GM19455 (cell line): ENCODE measurements around the gene RBM47.

Source experiments
- ATAC-seq: cut with Tn5 transposase; IDR thresholded peaks from one replicate; pipeline ENCODE4 v1.9.1; 2021; ENCODE audit not compliant: unreplicated experiment

The RBM47 gene

DNA sequence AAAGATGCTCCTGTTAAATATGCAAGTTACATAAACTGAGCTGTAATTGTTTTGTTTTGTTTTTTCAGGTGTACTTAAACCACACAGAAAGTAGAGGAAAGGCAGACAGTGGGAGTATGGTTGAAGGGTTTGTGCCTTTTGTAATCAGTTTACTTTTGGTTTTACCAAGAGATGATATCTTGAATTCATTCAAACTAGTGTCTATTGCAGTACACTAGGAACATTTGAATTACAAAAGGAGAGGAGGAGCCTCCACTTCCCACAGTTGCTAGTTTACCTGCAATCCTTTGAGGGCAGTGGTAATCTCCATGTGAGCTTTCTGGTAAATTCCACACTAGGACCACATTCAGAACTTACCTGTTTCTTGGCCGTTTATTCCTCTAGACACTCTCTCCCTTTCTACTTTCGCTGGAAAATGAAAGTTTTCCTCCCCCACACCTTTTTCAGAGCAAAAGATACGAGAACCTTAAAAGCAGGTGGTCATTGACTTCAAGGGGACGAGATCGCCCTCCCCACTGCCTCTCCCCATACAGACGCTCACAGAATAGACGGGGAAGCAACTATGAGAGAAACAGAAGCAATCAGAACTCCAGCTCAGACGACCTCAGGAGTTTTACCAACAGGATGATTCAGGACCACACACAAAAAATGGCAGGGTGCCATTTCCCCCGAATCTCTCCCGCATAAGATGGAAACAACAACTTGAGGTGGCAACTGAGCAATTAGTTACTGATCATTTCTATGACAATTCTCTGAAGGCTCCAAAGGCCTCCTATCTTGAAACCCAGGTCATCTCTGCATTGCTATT, 3.3 kb downstream of the RBM47 start:
- ATAC-seq, result no peak

DNA sequence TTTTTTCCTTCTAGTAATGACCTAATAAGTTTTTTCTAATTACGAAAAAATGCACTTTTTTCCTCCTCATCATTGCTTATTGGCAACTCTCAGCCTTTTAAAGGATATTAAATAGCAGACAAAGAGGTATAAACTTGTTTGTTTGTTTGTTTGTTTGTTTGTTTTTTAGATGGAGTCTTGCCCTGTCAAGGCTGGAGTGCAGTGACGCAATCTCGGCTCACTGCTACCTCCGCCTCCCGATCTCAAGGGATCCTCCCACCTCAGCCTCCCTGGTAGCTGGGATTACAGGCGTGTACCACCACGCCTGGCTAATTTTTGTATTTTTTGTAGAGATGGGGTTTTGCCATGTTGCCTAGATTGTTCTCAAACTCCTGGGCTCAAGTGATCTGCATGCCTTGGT, 6.0 kb downstream of the RBM47 start:
- no peak for ATAC-seq

- peak; percentile 46 for ATAC-seq
Observed at GRCh38 chr4:40622913-40623312, 6.8 kb downstream of the RBM47 start.

GRCh38 chr4:40621592-40622512, 7.8 kb downstream of the RBM47 start:
- peak; percentile 50 for ATAC-seq

DNA sequence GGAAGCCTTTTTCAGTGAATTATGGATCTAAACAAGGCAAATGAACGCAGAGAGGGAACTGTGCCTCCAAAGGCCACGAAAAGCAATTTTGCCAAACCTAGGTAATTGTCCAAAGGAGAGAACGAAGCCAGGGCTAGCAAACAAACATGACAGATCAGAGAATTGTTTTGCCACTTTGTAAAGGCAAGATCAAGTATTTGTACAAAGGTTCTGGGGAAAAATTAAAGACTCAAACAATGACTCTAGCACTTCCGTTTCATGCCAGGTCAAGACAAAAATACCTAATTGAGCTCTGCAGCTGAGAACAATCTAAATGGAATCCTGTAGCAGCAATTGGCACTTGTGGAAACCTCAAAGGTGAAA, 8.5 kb downstream of the RBM47 start:
- peak; percentile 32 for ATAC-seq

GRCh38 chr4:40619600-40619999, 10.1 kb downstream of the RBM47 start:
- ATAC-seq, result no peak

DNA sequence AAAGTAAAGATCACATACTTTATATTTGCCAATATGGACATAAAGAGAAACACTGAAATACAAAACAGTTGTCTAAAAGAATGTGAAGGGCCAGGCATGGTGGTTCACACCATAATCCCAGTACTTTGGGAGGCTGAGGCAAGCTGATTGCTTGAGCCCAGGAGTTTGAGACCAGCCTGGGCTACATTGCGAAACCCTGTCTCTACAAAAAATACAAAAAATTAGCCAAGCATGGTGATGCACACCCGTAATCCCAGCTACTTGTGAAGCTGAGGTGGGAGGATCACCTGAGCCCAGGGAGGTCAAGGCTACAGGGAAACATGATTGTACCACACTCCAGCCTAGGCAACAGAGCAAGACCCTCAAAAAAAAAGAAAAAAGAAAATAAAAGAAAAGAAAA, 11.8 kb downstream of the RBM47 start:
- no peak for ATAC-seq

- ATAC-seq, result no peak
Observed at GRCh38 chr4:40614031-40614430, 15.6 kb downstream of the RBM47 start.

DNA sequence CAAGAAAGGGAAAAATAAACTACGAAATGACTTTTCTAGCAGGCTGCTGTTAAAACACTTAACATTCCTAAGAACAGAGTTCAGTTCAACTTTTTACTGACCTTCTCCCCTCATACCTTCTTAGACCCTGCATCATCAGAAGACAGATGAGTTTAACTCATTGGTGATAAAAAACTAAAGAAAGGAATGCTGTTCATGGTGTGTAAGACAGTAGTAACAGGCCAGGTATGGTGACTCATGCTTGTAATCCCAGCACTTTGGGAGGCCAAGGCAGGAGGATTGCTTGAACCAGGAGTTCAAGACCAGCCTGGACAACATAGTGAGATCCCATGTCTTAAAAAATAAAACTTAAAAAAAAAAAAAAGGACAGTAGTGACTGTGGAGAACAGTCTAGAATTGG, 16.2 kb downstream of the RBM47 start:
- ATAC-seq, result no peak

- no peak for ATAC-seq
Observed at GRCh38 chr4:40612831-40613230, 16.8 kb downstream of the RBM47 start.

GRCh38 chr4:40612283-40612682, 17.4 kb downstream of the RBM47 start:
- no peak for ATAC-seq

DNA sequence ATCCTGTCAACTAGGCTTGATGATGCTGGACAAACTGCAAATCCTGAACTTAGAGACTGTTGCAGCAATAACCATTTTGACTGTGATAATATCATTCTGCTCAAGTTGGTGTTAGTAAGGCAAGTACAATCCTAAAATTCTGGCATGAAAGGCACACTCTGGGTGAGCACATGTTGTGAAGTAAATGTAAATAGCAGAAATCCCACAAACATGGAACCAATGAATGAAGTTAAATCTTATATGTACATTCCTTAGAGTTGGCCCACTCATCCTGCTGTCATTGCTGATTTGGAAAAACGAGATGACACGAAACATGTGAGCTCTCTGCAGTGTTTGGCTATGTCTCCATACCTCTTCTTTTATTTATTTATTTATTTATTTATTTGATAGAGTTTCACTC, 21.0 kb downstream of the RBM47 start:
- ATAC-seq, result no peak

- ATAC-seq, result no peak
Observed at GRCh38 chr4:40607221-40607620, 22.4 kb downstream of the RBM47 start.

DNA sequence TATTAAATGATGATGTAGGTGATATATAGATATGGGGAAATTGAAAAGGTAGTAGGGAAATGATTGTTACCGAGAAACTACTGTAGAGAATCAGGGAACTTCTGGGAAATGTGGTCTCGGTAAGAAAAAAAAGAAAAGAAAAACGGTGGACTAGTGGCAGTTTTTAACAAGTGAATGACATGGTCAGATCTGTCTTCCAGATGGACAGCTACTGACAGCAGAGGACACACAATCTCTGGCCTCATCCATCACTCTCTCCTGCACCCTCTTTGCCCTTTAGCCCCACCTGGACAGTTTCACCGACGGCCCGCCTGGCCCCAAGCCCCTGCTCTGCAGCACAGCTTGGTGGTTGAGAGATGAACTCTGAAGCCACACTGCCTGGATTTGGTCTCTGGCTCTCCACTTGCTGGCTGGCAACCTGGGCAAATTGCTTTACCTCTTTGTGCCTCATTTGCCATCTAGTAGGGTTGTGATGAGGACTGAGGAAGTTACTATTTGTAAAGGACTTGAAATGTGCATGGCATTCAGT, 23.4 kb downstream of the RBM47 start:
- ATAC-seq, result no peak

- ATAC-seq, result no peak
Observed at GRCh38 chr4:40603281-40603680, 26.4 kb downstream of the RBM47 start.

DNA sequence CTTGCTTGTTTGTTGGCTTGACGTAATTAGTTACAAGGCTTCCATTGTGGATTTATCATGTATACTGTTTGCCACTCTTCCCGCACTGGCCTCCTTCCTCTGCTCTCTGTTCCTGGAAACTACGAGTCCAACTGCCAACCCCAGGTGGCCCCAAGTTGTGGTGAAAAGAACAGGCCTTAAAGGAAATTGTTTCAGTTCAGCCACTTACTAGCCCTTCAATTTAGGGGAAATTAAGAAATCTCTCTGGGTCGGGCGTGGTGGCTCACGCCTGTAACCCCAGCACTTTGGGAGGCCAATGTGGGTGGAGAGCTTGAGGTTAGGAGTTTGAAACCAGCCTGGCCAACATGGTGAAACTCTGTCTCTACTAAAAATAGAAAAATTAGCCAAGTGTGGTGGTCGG, 28.0 kb downstream of the RBM47 start:
- ATAC-seq, result no peak

DNA sequence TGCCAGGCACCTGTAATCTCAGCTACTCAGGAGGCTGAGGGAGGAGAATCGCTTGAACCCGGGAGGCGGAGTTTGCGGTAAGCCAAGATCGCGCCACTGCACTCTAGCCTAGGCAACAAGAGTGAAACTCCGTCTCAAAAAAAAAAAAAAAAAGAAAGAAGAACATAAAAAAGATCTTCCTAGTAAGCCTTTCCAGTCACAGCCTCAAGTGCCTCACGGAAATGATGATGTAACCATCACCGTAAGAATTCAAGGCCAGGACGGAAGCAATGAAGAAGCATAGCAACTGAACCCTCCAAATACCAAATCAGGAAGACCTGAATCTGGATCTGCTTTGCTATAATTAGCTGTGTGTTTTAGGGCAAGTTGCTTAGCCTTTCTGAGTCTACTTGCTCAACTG, 28.8 kb downstream of the RBM47 start:
- ATAC-seq, result no peak

DNA sequence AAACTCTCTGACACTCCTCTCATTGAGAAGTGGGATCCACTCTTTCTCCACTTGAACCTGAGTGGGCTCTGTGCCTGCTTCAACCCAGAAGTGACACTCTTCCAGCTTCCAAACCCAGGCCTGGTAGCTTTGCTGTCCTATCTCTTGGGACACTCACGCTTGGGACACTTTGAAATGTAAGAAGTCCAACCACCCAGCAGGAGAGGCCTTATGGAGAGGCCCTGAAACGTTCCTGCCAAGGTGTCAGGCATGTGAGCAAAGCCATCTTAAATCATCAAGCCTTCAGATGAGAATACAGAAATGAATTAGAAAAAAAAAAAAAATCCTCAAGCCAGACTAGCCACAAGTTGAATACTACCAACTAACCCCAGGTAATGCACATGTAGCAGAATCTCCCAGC, 30.2 kb downstream of the RBM47 start:
- no peak for ATAC-seq

DNA sequence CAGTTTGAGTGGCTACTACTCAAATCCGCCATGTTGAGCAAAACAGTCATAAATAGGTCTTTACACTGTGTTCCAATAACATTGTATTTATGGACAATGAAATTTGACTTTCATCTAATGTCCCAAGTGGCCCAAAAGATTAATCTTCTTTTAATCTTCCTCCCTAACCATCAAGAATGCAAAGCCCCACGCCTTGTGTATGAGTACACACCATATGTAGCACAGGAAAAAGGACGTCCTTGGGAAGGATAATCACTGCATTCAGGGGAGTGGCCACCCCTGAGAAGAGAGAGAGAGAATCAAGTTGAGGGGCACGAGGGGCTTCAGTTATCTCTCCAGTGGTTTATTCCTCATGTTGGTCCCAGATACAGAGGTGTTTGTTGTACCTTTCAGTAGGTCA, 33.1 kb downstream of the RBM47 start:
- no peak for ATAC-seq

- no peak for ATAC-seq
Observed at GRCh38 chr4:40595981-40596380, 33.7 kb downstream of the RBM47 start.

- no peak for ATAC-seq
Observed at GRCh38 chr4:40594261-40595178, 35.1 kb downstream of the RBM47 start.
